BLaER1 treated with 17β-estradiol and CSF1 and Interleukin-3, amounts not matched to agents 10 nM and 100 nM (cell line): ENCODE results near the gene SHMT1.
A peak's percentile ranks its signal among the peaks of the same experiment; 100 is the strongest.
"Not testable (repeated sequence)": the region's sequence is repeated elsewhere in the genome, so short reads cannot be mapped to it uniquely, and the experiment has no call there.

Source experiments
- H3K27ac ChIP-seq, 11 experiments: shearing (Covaris generic); formaldehyde crosslinking; 2 replicates each; pipeline ENCODE4 v1.8.1; 2022
- H3K27me3 ChIP-seq, 11 experiments: shearing (Covaris generic); formaldehyde crosslinking; 2 replicates each; pipeline ENCODE4 v1.8.1; 2022
- H3K36me3 ChIP-seq, 11 experiments: shearing (Covaris generic); formaldehyde crosslinking; 2 replicates each; pipeline ENCODE4 v1.8.1; 2022
- H3K4me1 ChIP-seq, 10 experiments: shearing (Covaris generic); formaldehyde crosslinking; 2 replicates each; pipeline ENCODE4 v1.8.1; 2022
- H3K4me2 ChIP-seq, 11 experiments: shearing (Covaris generic); formaldehyde crosslinking; 2 replicates each; pipeline ENCODE4 v1.8.1; 2022
- H3K4me3 ChIP-seq, 10 experiments: shearing (Covaris generic); formaldehyde crosslinking; 2 replicates each; pipeline ENCODE4 v1.8.1; 2022
- H3K9ac ChIP-seq, 11 experiments: shearing (Covaris generic); formaldehyde crosslinking; 2 replicates each; pipeline ENCODE4 v1.8.1; 2022
- H3K9me3 ChIP-seq, 11 experiments: shearing (Covaris generic); formaldehyde crosslinking; replicated peaks in 1 of 11; 2 replicates each; pipeline ENCODE4 v1.8.1; 2022
- H4K20me1 ChIP-seq, 11 experiments: shearing (Covaris generic); formaldehyde crosslinking; 2 replicates each; pipeline ENCODE4 v1.8.1; 2022
- Cebpa-rat ChIP-seq, 11 experiments: shearing (Covaris generic); IDR thresholded peaks; 2 replicates each; pipeline ENCODE4 v1.8.1; 2022

SHMT1 gene

DNA sequence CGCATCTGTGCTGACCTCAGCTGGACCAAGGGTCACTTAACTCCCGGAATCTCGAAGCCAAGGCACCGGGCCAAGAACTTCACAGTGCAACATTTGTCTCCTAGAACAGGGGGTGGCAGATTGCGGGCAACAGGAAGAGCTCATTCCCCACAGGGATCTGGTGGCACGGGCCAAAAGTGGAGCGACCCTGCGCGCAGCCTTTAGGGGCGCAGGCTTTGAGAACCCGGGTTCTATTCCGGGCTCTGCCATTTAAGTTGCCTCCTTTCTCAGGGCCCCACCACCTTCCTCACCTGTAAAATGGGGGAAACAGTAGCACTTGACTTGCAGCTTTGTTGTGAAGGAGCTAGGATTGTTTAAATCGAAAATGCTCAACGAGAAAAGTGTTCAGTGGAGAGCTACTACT lies 651 bp downstream of the SHMT1 start:
- Histone ChIP-seq H3K4me1 (peaks cover 16 to 32% (median 22%) of the 10 kb centered on the region in 10 experiments), H4K20me1 (peaks cover 0 to 3% (median 0%) of the 10 kb centered on the region in 11 experiments; a peak in 2 of 22 replicates), H3K27me3 (no peaks in the 10 kb centered on the region), H3K9me3 (peaks cover 6 to 8% (median 7%) of the 10 kb centered on the region in 11 experiments; a peak in 14 of 22 replicates), H3K9ac (peak overlapping the region; percentile 79 to 89 (median 86)), H3K27ac (peak overlapping the region; percentile 33 to 86 (median 78); a peak in 21 of 22 replicates), H3K36me3 (peaks cover 9 to 34% (median 25%) of the 10 kb centered on the region in 11 experiments; a peak in 20 of 22 replicates), H3K4me3 (peak overlapping the region; percentile 79 to 95 (median 90)), H3K4me2 (peak overlapping the region; percentile 71 to 98 (median 93))
- TF ChIP-seq Cebpa-rat (IDR thresholded peaks at IDR 0.05), result no peak

DNA sequence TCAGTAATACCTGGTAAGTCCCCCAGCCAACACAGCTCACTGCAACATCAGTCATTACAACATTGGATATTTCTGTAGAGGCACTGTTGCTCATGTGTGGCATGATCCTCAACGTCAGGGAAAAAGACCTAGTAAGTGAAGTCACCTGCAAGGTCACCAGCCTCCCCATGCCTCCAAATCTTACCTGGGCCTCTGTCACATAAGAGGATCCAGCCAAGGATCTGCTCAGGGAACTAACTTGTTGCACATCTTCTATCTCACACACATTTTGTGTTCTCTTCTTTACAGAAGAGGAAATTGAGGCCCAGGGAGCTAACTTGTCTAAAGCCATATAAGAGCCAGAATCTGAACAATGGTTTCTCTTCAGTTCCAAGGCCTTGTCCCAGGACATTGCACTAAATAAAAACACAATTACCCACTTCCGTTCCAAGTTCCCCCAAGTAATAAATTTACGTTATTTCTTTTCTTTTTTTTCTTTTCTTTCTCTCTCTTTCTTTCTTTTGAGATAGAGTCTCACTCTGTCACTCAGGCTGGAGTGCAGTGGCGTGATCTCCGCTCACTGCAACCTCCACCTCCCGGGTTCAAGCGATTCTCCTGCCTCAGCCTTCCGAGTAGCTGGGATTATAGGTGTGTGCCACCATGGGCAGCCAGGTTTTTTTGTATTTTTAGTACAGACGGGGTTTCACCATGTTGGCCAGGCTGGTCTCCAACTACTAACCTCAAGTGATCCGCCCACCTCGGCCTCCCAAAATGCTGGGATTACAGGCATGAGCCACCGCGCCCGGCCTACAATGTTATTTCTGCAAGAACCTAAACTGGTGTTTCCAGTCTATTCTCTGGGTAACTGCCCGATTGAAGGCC lies 1.3 kb downstream of the SHMT1 start:
- H3K9me3 ChIP-seq, result peaks cover 6 to 8% (median 7%) of the 10 kb centered on the region in 11 experiments; a peak in 14 of 22 replicates
- peaks cover 16 to 38% (median 27%) of the 10 kb centered on the region in 10 experiments for H3K4me1 ChIP-seq
- peak overlapping the region in 7 of 11 experiments; percentile 76 to 86 (median 84); a peak in 14 of 22 replicates for H3K27ac ChIP-seq
- H3K36me3 ChIP-seq, result peaks cover 9 to 37% (median 26%) of the 10 kb centered on the region in 11 experiments; a peak in 20 of 22 replicates
- H3K27me3 ChIP-seq, result no peaks in the 10 kb centered on the region
- peak overlapping the region; percentile 79 to 89 (median 86); a peak in 20 of 22 replicates for H3K9ac ChIP-seq
- peak overlapping the region; percentile 71 to 98 (median 93) for H3K4me2 ChIP-seq
- peaks cover 0 to 3% (median 0%) of the 10 kb centered on the region in 11 experiments; a peak in 2 of 22 replicates for H4K20me1 ChIP-seq
- peak overlapping the region; percentile 79 to 95 (median 90) for H3K4me3 ChIP-seq
- no peak for TF ChIP-seq Cebpa-rat (IDR thresholded peaks at IDR 0.05)

DNA sequence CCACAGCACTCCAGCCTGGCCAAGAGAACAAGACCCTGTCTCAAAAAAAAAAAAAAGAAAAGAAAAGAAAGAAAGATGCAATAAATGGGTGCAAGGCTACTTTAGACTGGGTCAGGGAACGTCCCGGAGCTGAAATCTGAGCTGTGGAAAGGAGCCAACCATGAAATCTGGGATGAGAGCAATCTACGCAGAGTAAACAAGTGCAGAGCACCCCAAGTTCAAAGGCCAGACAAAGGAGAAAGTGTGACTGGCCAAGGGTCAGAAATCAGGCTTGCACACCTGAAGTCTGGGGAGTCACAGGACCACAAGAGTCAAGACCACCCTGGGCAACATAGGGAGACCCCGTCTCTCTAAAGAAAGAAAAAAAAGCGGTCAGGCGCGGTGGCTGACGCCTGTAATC lies 2.8 kb downstream of the SHMT1 start:
- peaks cover 21 to 54% (median 41%) of the 10 kb centered on the region in 10 experiments for H3K4me1 ChIP-seq
- peaks cover 9 to 52% (median 38%) of the 10 kb centered on the region in 11 experiments; a peak in 21 of 22 replicates for H3K36me3 ChIP-seq
- H3K4me3 ChIP-seq, result no peak overlapping the region
- no peaks in the 10 kb centered on the region for H3K27me3 ChIP-seq
- H3K9ac ChIP-seq, result no peak overlapping the region
- H3K4me2 ChIP-seq, result no peak overlapping the region
- no peak for TF ChIP-seq Cebpa-rat (IDR thresholded peaks at IDR 0.05)
- H3K27ac ChIP-seq, result no peak overlapping the region
- peaks cover 0 to under 1% (median 0%) of the 10 kb centered on the region in 11 experiments; a peak in 2 of 22 replicates for H3K9me3 ChIP-seq
- peaks cover 0 to 11% (median 0%) of the 10 kb centered on the region in 11 experiments; a peak in 2 of 22 replicates for H4K20me1 ChIP-seq

DNA sequence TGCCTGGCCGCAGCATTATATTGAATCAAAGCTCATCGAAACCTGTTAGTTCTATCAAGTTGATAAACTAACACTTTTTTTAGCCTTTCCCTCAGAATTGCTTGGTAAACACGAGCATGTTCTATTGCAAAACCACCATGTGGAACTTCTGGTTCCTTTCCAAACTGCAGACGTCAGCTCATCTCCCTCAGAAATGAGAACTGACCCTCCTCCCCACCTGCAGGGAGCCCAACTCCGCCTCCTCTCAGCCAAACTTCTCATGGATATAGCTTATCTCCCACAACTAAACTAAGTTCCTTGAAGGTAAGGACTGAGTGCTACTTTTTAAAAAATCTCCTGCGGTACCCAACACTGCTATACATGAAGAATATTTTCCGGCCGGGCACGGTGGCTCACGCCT lies 6.7 kb downstream of the SHMT1 start:
- Histone ChIP-seq H3K27ac (peak overlapping the region in 7 of 11 experiments; percentile 33 to 81 (median 72); a peak in 13 of 22 replicates), H4K20me1 (peaks cover 0 to 11% (median 0%) of the 10 kb centered on the region in 11 experiments; a peak in 2 of 22 replicates), H3K4me3 (no peak overlapping the region), H3K36me3 (peaks cover 36 to 88% (median 73%) of the 10 kb centered on the region in 11 experiments), H3K9ac (peak overlapping the region in 4 of 11 experiments; percentile 41 to 66 (median 58); a peak in 7 of 22 replicates), H3K9me3 (no peaks in the 10 kb centered on the region), H3K4me1 (peaks cover 2 to 35% (median 22%) of the 10 kb centered on the region in 10 experiments; a peak in 18 of 20 replicates), H3K4me2 (peak overlapping the region in 7 of 11 experiments; percentile 7 to 86 (median 72); a peak in 12 of 22 replicates), H3K27me3 (no peaks in the 10 kb centered on the region)
- TF ChIP-seq Cebpa-rat (IDR thresholded peaks at IDR 0.05), result peak in 2 of 11 experiments; percentile 30 to 38; a peak in 1 of 22 replicates

DNA sequence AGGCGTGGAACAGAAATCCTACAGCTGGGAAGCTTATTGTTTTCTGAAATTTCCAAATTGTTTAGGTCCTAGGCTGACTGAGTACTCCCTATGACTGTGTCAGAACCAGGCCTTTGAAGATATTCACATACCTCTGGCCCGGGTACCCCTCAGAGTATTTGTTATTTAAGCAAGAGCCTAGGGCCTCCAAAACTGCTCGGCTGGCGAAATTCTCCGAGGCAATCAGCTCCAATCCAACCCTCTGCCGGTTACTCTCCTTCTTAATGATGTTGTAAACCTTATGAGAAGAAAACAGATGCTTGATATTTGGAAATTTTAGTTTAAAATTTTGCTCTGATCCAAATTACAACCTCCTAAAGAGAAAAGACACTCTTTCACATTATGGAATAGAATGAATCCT lies 9.8 kb downstream of the SHMT1 start:
- Histone ChIP-seq H3K4me2 (no peak overlapping the region), H3K4me3 (no peak overlapping the region), H3K36me3 (peaks cover 41 to 96% (median 78%) of the 10 kb centered on the region in 11 experiments), H4K20me1 (0 out of 22 replicates have a peak, but pooled peaks cover 0 to 11% (median 0%) of the 10 kb centered on the region in 11 experiments), H3K27ac (no peak overlapping the region), H3K9ac (no peak overlapping the region), H3K27me3 (no peaks in the 10 kb centered on the region), H3K9me3 (no peaks in the 10 kb centered on the region), H3K4me1 (peaks cover 0 to 34% (median 17%) of the 10 kb centered on the region in 10 experiments; a peak in 14 of 20 replicates)
- TF ChIP-seq Cebpa-rat (IDR thresholded peaks at IDR 0.05), result no peak

DNA sequence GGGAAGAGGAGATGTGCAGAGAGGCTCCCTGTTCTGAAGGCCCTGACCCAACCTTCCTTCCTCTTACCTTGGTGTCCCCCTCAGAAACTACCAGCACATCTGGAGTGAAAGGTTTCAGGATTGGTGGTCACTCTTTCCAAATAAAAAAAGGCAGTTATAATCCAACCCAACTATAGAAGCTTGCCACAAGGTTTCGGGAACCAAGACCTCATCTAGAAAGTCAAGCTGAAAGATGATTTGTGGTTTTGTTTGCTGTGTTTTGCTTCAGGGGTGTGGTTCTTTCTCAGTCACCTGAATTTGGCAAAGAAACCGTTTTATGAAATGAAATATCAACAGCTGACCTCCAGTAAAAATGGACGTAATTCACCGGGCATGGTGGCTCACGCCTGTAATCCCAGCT lies 19.3 kb downstream of the SHMT1 start:
- Histone ChIP-seq H3K4me2 (no peak overlapping the region), H3K9me3 (peaks cover 14 to 20% (median 17%) of the 10 kb centered on the region in 11 experiments; a peak in 21 of 22 replicates)

DNA sequence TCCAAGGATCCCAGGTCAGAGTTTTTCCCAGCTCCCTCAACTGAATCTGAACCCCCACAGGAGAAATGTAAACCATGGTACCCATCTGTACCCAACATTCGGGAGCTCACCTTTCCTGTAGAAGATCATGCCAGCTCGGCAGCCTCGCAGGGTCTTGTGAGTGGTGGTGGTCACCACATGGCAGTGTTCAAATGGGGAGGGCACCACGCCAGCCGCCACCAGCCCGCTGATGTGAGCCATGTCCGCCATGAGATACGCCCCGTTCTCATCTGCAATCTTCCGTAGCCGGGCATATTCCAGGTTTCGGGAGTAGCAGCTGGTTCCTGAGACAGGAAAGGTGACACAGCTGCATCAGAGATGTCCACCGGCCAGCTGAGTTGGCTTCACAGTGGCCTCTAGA lies 23.4 kb downstream of the SHMT1 start:
- TF ChIP-seq Cebpa-rat (IDR thresholded peaks at IDR 0.05), result no peak
- H4K20me1 ChIP-seq, result peaks cover 0 to 4% (median 0%) of the 10 kb centered on the region in 11 experiments; a peak in 3 of 22 replicates
- no peaks in the 10 kb centered on the region for H3K4me1 ChIP-seq
- peaks cover 14 to 29% (median 24%) of the 10 kb centered on the region in 11 experiments; a peak in 21 of 22 replicates for H3K9me3 ChIP-seq
- H3K27me3 ChIP-seq, result no peaks in the 10 kb centered on the region
- H3K9ac ChIP-seq, result no peak overlapping the region
- no peak overlapping the region for H3K4me3 ChIP-seq
- H3K4me2 ChIP-seq, result no peak overlapping the region
- peaks cover 69 to 96% (median 91%) of the 10 kb centered on the region in 11 experiments for H3K36me3 ChIP-seq
- no peak overlapping the region for H3K27ac ChIP-seq

More for the DNA sequence above, 19.3 kb downstream of the SHMT1 start:
- Histone ChIP-seq H3K9ac (no peak overlapping the region), H4K20me1 (peaks cover 0 to 11% (median 0%) of the 10 kb centered on the region in 11 experiments; a peak in 6 of 22 replicates), H3K27me3 (no peaks in the 10 kb centered on the region), H3K4me1 (no peaks in the 10 kb centered on the region), H3K36me3 (peaks cover 85 to 100% (median 100%) of the 10 kb centered on the region in 11 experiments), H3K27ac (no peak overlapping the region), H3K4me3 (no peak overlapping the region)
- no peak for TF ChIP-seq Cebpa-rat (IDR thresholded peaks at IDR 0.05)

DNA sequence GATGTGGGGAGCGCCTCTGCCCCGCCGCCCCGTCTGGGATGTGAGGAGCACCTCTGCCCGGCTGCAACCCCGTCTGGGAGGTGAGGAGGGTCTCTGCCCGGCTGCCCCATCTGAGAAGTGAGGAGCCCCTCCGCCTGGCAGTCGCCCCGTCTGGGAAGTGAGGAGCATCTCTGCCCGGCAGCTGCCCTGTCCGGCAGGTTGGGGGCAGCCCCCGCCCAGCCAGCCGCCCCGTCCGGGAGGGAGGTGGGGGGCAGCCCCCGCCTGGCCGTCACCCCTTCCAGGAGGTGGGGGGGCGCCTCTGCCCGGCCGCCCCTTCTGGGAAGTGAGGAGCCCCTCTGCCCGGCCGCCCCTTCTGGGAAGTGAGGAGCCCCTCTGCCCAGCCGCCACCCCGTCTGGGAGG lies 25.2 kb downstream of the SHMT1 start:
- not testable (repeated sequence) for H3K27me3 ChIP-seq
- H3K9me3 ChIP-seq, result peaks cover 14 to 29% (median 24%) of the 10 kb centered on the region in 11 experiments; a peak in 21 of 22 replicates
- peaks cover 68 to 96% (median 91%) of the 10 kb centered on the region in 11 experiments for H3K36me3 ChIP-seq

More for the DNA sequence above, 25.2 kb downstream of the SHMT1 start:
- not testable (repeated sequence) for H3K4me2 ChIP-seq, H3K27ac ChIP-seq, H4K20me1 ChIP-seq, H3K4me3 ChIP-seq, H3K9ac ChIP-seq, H3K4me1 ChIP-seq
